RKO (cell line): Measurements from ENCODE around the gene UGT8.
"Not testable (repeated sequence)": the region's sequence is repeated elsewhere in the genome, so short reads cannot be mapped to it uniquely, and the experiment has no call there.

Experiments used
- DNase-seq: peaks from one replicate; pipeline ENCODE4 v3.0.0-alpha.2; 2016; ENCODE audit warnings: low spot score

The UGT8 gene

DNA sequence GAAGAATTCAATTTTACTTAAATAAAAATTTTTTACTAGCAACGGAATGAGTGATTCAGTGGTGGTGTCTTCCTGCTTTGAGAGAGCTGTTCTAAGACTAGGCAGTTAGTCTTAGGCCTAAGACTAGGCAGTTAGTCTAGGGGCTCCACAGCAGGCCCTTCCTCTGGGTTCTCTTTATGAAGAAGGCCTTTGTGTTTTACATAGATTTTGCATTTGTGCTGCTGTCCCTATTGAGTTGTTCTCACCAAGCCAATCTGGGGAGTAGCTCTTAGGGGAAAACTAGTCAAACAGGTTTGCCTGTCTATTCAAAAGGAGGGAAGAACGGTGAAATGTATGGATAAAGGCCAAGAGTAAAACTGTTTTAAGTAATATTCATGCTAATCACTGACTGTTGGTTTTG, 7.6 kb downstream of the UGT8 start:
- no peak for DNase-seq

DNA sequence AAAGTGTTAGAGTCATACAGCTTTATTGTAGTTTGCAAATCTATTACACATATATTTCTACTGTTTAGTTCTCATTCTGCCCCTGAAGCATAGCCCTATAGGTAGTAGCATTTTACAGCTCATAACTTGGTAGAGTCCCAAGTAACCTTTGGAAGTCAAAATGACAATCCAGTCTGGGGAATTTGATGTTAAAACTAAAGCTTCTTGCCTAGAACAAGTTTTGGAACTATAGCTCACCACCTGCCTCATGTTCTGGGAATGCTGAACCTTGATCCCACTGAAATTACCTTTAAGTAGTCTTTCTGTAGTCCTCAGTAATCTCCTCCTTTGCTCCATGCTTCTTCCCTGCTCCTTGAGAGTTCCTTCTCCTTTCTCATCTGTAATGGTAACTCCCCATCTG, 8.4 kb downstream of the UGT8 start:
- DNase-seq = no peak

DNA sequence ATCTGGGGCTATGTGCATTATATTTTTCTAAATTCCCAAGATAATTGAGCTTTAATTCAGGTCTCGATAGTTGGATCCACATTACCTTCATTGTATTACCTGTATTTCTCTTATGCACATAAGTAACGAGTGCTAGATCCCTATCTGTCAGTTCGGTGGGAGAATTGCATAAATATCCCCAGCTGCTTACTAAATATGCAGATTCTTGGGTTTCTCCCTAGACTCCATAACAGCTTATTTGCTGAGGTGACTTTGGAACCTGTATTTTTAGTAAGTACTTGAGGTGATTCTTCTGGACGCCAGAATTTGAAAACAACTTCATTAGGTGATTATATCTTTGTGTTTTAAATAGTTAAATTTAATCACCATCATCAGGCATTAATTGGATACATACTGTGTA, 15.0 kb downstream of the UGT8 start:
- no peak for DNase-seq

DNA sequence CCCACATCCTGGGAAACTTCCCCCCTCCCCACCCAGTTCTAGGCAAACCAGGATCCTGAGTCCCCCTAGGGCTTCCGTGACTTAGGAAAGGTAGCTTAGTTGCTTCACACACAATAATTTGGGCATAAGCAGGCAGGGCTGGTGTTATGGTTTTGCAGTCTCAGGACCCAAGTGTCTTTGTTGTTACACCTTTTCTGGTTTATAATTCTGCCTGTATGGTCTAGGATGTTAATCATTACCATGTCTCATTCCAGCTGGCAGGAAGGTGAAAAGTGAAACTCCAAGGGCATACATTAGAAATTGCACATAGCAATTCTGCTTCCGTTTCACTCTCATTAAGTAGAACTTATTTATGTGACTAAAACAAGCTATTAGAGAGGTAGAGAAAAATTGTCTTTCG, 16.8 kb downstream of the UGT8 start:
- no peak for DNase-seq

DNA sequence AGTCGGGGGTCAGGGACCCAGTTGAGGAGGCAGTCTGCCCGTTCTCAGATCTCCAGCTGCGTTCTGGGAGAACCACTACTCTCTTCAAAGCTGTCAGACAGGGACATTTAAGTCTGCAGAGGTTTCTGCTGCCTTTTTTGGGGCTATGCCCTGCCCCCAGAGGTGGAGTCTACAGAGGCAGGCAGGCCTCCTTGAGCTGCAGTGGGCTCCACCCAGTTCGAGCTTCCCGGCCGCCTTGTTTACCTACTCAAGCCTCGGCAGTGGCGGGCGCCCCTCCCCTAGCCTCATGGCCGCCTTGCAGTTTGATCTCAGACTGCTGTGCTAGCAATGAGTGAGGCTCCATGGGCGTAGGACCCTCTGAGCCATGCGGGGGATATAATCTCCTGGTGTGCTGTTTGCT, 17.4 kb downstream of the UGT8 start:
- not testable (repeated sequence) for DNase-seq

DNA sequence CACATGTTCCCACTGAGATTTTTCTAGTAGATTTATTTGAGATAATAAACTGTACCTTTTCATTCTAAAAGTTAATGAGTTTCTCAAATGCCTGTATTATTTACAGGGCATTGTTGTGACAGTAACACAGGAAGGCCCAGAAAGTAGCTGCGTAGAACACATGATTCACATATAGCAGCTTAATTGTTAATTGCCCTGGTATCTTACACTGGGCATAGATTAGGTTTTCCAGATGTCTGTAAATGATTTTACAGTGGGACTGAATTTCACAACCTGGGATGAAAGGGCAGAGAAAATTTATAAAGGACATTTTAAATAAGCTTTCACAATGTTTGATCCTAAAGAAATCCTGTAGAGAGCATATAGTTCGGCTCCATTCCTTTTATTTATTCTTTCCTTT, 27.6 kb downstream of the UGT8 start:
- no peak for DNase-seq

DNA sequence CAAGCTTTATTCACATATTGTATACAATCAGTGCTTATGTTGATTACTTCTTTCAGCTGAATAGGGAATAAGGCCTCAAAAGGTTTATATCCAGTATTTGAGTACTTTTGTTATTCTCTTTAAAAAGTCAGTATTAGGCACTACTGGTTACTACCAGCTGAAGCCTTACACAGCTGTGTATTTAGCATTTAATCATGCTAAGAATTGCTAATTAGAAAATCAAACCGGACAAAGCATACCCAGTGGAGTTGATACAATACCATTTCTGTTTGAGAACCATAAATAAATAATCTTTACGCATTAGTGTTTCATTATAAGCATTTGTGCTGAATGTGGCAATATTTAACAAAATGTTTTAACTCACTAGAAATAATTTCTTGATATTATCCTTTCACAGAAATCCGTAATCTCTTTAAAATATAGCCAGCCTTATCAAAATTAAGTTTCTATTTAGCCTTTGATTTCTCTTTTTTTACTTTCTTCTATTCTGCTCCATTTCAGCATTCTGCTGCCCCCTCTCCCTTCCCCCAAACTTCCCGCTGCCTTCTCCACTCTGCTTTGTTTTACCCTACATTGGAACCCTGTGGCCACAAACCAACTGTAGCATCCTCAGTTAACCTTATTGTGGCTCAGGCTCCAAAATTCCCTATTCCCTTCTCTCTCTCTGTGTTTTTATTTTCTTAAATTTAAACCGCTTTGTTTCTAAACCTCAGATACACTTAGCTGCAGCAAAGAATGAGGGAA, 37.8 kb downstream of the UGT8 start:
- DNase-seq = no peak

DNA sequence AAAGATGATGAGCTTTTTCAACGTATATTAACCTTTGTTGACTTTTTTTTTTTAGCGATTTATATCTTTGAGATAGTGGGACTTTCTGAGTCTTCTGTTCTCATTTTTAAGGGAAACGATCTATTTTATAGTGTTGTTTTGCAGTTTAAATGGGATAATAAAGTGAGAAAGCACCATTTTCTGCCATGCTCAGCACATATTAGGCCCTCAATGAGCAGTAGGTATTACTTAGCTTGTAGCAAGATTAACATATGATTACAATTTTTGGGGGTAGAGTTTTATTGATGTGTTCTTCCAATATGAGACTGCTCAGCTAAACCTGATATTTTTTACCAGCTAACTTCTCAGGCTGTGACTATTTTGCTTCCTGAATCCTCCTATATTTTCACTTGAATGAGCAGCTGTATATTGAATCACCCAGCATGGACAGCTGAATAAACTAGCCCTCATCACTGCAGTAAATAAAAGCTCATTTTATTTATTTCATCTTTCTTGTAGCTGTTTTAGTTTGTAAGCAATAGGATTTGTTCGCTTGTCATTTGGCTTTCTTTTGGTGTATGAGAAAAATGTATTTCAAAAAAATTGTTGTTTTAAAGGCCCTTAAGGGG, 43.7 kb downstream of the UGT8 start:
- DNase-seq = no peak

DNA sequence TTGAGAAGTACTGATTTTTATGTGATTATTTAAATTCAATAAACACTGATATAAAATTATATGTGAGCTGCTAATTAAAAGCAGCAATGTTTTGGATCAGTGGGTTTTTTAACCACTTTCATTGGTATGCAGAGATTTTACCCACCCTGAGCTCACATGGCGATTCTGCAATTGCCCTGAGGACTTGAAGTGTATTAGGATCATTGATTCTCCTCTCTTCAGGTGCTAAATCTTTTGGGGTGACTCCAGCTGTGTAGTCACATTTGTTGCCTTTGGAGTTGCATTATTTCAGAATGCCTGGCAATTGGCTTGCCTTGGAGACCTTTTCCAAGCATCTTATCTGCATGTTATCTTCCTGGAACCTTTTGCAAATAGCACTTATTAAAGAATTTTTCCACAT, 51.3 kb downstream of the UGT8 start:
- no peak for DNase-seq

DNA sequence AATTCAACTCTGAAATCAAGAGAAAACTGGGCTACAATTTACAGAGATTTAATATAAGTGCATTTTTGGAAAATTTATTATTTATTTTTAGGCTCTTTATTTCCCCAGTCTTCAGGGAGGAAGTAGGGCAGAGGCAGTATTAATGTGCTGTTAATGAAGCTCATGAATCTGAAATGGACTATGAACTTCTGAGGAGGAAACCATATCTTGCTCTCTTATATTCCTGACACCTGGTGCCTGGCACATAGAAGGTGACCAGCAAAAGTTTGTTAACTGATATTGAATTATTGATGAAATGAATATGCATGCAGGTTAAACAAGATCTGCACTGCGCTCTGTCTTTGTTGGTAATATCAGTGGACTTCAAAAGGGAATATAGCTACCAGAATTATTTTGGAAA, 55.1 kb downstream of the UGT8 start:
- no peak for DNase-seq

DNA sequence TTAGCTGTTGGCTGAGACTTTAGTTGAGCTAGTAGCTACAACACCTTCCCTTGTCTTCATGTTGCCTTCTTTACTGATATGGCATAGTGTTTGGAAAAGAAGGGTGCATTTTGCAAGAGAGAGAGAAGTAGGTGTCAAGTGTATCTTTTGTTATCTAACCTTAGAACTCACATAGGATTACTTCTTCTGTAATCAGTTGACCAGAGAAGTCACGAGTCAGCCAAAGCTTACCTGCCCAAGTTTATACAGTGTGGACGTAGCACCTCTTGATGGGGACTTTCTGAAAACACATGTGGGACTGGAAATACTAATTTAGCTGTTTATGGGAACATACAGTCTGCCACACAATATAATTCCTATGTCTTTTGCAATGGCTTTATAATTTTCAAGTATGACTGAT, 56.0 kb downstream of the UGT8 start:
- no peak for DNase-seq

DNA sequence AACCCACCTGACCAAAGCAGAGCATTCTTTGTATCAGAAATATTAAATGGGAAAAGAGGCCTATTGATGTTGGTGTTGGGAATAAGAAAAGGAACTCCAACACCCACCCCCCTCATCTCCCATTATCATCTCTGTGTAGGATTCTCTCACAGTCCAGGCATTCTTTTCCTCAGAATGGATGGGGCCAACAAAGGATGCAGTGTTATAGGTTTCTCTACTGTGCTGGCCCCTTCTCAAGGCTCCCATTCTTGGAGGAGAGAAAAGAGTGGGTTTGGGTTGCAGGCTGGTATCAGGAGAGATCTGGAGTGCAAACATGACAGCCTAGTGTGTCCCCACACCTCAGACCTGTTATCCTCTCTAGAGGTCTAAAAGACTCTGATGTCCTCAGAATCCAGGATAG, 59.6 kb downstream of the UGT8 start:
- DNase-seq = no peak

DNA sequence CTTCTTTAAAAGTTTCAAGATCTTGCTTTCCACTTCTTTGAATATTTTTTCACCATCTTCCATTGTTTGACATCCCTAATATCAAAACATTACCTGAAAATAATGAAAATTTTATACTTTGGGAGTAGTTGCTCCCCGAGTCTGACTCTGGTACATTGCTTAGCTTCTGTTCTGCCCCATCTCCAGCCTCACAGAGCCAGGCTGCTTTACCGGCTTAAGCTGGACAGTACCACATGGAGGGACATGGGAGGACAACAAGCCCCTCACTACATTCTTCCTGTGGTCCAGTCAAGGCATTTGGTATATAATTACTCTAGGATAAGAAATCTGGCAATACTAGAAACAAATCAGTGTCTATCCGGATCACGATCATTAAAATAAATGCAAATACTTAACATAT, 60.2 kb downstream of the UGT8 start:
- no peak for DNase-seq

DNA sequence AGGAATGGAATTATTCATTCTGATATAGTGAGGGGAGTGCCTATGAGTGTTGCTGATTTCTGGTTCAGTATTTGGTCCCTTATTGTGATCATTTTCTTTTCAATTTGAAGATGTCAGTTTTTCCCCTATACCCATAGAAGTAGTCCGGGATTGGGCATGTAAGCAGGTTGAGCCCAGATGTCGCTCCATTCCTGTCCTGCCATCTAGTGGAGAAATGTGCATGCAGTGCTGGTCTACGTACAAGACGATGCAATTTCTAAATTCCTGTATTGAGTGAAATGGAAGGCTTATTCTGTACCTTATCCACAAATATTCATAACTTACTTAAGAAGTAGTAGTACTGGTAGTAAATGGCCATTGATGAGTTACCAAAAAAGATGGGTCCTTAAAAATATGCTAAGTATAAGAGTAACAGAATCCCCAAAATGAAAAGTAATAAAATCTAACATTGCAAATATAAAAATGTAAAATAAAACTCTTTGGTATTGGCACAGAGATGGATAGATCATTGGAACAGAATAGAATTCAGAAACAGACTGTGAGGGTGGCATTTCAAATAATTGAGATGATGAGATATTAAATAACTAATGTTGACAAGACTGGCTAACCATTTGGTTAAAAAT, 60.9 kb downstream of the UGT8 start:
- peak; percentile 74 for DNase-seq

DNA sequence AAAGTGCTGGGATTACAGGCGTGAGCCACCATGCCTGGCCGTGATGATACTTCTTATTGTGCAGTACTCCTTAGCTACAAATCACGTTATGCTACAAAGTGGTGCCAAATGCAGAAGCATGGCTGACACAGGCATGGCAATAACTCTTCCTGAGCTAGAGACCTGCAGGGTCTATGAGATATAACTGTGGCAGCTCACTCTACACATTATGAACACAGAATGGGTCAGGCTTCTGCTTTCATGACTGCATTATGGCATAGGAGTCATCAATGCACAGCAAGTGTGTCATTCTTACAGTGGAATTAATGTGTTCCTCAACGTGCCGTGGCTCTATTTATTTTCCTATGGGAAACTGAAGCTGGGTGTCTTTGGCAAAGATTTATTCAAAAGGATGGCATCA, 64.5 kb downstream of the UGT8 start:
- DNase-seq = no peak

DNA sequence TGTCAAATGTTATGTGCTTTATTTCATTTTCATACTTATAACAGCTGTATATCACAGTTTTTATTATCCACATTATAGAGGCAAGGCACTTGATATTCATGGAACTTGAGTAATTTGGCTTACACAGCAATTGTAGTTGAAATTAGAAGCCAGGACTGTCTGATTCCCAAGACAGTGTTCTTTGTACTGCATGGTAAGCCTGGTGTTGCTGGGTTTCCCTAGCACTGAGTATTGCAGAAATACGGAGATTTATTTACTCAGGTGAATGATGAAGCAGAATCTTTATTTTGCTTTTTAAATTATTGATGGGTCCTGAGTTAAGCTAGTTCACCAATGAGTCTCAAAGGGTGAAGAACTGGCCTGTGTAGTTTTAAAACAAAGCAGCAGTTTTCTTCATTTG, 70.0 kb downstream of the UGT8 start:
- DNase-seq = no peak

DNA sequence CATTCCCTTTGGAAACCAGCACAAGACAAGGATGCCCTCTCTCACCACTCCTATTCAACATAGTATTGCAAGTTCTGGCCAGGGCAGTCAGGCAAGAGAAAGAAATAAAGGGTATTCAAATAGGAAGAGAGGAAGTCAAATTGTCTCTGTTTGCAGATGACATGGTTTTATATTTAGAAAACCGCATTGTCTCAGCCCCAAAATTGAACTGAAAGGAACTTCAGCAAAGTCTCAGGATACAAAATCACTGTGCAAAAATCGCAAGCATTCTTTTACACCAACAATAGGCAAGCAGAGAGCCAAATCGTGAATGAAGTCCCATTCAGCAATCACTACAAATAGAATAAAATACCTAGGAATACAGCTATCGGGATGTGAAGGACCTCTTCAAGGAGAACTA, 72.1 kb downstream of the UGT8 start:
- not testable (repeated sequence) for DNase-seq

DNA sequence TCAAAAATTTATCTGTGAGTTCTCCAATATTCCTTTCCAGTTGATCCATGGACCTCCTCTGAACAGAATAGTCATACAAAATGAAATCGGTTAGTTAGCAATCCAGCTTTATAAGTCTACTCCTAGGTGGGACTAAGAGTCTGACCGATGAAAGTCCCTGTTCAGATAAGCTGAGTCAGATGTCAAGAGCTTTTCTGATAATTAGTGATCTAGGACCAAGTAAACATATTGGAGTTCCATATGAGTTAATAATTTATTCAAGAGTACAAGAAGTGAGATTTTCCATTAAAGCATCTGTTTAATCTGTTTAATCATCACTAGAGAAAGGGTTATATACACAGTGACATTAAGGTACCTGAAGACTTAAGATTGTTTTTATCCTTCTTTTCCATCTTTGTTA, 74.7 kb downstream of the UGT8 start:
- no peak for DNase-seq

DNA sequence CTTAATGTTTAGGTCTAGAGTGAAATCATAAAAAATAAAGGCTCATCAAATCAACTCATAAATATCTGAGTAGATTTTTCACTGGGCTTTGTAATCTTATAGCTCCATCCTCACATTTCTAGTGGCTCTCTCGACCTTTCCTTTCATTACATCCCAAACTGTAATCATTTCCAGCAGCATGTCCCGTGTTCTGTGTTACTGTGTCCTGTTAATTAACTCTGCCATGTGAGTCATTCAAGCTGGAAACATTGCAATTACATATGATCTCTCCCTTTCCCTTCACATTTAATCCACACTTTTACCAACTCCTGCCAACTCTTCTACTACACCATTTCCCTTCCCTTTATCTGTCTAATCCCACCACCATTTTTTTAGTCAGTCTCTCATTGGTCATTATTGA, 75.5 kb downstream of the UGT8 start:
- DNase-seq = no peak

DNA sequence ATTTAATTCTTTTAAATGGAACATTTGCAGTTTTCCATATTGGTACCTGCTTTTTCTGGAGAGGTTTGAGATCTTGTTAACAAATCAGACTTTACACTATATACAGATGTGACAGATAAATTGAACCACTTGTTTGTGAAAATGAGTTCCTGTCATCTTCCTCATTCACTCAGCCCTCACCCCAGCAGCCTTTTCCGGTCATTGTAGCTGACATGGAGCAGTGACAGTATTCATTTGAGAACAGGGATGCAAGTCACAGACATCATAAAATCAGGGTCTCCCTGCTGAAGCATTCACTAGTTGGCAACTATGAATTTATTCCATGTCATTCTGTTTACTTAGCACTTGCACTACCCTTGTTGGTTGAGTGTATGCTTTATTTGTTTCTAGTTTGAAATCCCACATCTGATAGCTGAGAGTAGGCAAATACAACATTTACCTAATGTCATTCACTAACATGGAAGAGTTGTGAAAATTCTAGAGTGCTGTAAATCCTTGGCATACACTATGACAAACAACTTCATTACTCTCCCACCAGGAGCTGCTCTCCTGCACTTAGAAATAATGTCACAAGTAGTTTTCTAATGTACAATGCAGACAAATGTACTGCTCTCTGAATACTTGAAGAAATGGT, 78.9 kb downstream of the UGT8 start:
- DNase-seq = no peak

DNA sequence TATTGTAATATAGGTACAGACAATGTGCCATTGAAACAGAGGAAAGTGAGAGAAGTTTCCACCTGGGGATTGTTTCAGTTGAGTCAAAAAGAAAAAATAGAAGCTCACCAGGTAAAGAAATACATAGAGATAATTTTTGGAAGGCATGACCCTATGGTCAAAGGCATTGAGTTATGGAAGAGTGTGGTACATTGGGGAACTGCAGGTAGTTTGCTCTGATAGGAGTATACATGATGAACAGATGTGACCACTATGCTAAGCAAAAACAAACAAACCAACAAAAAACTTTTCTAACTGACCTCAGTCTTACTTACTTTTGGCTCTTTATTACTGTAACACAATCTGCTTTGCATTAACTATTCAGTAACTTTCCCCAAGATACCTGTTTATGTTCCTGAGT, 85.9 kb downstream of the UGT8 start:
- no peak for DNase-seq

DNA sequence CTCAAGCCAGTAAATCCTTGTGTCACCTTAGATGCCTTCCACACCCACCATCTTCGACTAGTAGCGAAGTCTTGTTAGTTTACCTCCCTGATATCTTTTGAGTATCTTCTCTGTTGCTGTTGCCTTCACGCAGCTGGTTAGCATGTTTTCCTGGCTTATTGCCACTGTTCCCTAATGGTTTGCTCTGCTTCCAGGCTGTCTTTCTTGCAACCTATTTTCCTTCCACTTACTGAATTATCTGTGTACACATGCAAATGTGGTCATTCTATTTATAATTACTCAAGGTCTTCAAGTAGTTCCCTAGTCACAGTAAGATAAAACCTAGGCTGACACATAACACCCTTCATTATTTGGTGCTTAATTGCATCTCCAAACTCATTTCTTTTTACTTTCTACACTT, 89.5 kb downstream of the UGT8 start:
- no peak for DNase-seq

DNA sequence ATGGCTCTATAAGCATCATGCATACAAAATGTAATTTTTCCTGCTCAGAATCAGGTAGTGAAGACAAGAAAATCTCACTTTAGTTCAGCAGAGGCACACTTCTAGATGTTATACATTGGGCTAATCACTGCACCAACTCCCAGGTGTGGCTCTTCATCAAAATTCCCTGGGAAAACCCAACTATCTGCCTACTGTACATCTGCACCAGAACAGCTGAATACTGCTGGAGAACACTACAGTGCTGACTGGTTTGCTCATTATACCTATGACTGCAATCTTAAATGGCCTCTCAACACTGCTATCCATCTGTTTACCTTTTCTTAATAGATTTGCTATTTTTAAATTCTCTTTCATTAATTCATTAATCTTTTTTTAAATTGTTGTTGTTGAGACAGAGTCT, 92.0 kb downstream of the UGT8 start:
- DNase-seq = no peak
